Activated CD4-positive, CD25-positive, alpha-beta regulatory T cell treated with anti-CD3 and anti-CD28 coated beads, Interleukin-2, amount 50 U/mL, for 72 hours (primary cell): ENCODE measurements around the gene ALAS1.

Source experiments
- DNase-seq: peaks from one replicate; pipeline ENCODE4 v3.0.0; 2021

Gene ALAS1

DNA sequence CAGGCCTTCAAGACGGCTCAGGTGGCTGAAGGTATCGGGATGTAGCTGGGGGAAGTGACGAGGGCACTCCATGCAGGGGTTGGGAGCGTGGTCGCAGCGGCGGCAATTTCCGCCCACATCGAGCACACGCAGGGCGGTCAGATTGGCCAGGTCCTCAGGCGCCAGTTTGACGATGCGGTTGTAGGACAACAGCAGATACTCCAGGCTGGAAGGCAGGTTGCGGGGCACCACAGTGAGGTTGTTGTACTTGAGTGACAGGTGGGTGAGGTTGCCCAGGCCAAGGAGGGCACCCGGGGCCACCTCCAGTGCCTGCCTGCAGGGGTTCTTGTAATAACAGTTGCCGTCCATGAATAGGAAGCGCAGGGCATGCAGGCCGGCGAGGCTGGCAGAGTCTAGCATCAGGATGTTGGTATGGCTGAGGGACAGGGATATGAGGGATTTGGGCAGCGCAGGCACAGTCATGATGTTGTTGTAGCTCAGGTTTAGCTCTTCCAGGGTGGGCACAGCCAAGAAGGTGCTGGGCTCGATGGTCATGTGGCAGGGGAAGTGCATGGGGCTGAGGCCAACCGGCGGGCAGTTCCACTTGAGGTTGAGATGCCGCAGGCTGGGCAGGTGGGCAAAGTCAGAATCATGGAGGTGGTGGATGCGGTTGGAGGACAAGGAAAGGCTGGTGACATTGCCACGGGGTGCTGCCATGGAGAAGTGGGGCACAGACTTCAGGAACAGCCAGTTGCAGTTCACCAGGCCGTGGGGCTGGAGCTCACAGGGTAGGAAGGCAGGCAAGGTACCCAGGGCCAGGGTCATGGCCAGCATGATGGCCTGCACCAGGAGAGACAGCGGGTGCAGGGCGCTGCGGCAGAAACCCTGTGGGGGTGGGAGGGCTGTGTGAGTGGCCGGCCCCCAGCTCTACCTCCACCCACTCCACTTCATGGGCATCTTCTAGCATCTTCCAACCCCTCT lies 25.8 kb downstream of the ALAS1 start:
- DNase-seq = no peak

DNA sequence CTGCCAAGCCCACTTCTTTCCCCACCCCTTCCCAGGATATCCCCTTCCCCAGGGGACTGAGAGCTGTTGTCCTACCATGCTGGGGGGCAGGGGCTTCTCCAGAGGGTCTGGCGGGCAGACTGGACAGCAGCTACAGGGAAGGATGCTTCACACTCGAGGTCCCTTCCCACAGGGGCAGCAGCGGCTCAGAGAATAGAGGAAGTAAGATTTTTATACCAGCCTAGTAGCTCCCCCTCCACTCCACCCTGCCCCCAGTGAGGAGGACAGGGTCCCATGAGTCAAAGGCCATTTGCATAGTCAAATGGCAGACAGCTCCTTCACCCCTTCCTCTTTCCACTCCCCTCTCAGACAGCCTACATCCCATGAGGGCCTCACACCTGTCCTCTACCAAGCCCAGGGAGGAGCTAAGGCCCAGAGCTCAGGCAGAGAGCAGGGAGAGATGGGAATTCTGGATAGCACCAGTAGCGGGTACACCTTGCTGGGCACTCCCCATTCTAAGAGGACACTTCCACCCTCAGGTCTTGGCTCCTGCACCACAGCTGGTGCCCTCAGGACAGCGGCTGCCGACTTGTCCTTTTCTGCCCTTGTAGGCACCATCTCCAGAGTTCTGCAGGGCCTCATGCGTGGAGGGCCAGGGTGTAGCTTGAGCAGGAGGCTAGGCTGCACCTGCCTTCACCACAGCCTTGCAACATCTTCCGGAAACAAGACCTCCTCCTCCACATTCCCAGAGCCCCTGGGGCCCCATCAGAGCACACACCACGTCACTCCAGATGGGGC lies 27.7 kb downstream of the ALAS1 start, which contains the start of gene TLR9:
TSS of gene TLR9 (minus strand) at position 194 of the 777 bp plus-strand sequence. CDS start at position 78, 116 bp downstream.
- no peak for DNase-seq

DNA sequence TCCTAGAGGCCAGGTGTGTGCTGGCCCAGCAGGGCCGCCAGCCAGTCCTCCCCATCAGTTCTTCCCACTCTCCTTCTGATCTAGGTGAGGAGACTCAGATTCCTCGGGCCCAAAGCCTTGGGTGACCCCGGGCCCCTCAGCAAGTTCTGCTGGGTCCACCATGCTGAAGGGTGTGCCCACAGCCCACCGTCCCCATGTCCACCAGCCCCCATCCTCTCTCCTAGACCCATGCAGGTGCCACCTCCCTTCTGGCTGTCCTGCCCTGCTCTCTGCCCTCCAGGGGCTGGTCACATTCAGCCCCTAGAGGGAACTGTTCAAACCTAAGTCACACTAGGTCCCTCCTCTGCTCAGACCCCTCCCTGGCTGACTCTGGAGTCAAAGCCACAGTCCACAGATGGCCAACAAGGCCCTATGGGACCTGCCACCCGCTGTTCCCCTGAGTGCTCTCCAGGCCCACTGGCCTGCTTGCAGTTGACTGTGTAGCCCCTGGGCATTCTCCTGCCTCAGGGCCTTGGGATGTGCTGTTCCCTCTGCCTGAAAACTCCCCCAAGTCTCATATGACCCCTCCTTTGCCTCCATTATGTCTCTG lies 28.4 kb downstream of the ALAS1 start:
- DNase-seq = no peak

DNA sequence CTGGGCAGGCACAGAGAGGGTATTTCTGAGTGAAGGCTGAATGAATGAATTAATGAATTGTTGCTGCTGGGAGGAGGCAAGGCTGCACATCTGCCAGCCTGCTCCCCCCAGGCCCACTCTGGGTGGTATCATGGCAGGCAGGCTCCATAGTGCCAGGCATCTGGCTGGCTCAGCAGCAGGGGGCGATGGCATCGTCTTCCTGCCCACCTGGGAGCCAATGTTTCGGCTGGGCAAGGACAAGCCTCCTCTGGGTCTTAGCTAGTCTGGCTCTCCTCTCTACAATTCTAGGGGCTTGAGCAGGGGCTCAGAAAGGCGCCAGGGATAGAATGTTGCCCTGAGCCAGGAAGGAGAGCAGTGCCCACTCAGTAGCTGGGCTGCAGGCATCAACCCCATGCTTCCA lies 29.2 kb downstream of the ALAS1 start:
- no peak for DNase-seq

DNA sequence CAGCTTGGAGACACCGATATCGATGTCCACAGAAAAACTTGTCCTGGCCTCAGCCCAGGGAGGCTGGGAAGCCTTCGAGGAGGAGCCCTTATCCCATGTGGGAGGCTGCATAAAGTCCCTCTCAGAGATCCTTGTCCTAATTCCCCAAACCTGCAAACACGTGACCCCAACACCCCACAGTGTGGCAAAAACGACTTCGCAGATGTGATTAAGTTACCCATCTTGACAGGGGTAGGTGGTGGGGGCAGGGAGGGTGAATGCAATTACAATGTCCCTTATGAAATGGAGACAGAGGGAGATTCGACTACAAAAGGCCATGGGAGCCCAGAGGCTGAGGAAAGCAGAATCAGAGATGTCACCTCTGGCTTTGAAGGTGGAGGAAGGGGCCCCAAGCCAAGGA lies 29.8 kb downstream of the ALAS1 start:
- DNase-seq = no peak

DNA sequence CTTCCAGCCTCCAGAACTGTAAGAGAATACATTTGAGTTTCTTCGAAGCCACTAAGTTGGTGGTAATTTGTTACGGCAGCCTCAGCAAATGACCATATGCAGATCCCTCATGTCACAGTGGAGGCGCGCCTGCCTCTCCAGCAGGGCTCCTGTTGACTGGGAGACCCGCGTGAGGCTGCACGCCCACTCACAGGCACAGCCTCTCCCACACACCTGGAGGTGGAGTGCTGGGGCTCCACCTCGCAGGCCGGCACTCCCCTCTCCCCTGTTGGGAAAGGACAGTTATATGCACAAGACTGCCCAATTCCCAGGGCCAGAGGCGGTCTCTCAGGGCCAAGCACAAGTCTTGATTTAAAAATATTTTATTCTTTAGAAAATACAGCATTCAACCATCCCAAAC lies 30.3 kb downstream of the ALAS1 start:
- peak; percentile 23 for DNase-seq

DNA sequence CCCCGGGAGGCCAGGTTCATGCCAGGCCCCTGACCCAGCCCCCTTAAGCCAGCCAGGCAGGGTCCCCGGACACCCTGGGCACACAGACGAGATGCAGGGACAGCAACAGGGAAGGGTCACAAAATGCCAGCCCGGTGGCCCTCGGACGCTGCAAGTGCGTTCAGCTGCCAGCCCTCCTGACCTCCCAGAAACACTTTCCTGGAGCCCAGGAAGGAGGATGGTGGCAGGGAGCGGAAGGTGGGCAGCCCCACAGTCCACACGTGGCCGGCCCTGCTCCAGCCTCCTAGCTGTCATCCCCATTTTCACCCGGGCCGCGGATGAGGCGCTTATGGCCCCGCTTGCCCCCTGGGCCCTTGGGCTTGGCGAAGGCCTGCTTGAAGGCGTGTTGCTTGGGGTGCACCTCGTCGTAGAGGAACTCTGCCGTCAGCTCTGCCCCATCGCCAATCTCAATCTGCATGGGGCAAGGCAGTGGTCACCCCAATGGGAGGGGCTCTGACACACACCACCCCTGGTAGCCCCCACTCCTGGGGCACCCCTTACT lies 30.9 kb downstream of the ALAS1 start:
- peak; percentile 30 for DNase-seq

DNA sequence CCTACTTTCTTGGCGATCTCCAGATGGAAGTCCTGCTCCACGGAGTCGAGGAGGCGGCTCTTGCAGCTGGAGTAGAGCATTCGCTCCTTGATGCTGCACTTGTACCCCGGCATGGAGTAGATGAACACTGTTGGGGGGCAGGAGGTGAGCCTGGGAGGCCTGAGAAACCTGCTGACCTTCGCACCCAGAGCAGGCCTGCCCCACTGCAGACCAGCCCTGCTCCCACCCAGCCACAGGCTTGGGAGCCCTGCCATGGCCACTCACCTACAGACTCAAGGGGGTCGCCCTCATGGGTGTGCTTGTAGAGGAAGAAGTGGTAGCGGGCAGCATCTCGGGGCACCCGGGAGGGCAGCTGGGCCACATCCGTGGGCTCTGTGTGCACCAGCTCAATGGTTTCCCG lies 31.7 kb downstream of the ALAS1 start:
- DNase-seq = no peak

DNA sequence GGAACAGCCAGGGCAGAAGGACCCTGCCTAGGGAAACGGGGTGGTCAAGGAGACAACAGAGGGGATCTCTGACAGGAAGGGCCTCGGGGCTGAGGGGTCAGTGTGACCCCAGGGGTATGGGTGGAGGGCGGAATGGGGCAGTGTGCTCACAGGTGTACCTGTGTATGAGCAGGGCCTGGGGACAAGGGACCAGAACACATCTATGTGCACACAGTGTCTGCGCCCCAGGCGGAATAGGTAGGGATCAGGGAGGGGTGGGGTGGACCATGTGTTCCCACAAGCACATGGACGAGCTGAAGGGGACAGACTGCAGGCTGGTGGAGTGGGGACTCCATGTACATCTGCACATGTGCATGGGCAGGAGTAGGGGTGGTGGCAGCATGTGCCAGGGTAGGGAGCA lies 32.5 kb downstream of the ALAS1 start:
- DNase-seq = peak; percentile 29

DNA sequence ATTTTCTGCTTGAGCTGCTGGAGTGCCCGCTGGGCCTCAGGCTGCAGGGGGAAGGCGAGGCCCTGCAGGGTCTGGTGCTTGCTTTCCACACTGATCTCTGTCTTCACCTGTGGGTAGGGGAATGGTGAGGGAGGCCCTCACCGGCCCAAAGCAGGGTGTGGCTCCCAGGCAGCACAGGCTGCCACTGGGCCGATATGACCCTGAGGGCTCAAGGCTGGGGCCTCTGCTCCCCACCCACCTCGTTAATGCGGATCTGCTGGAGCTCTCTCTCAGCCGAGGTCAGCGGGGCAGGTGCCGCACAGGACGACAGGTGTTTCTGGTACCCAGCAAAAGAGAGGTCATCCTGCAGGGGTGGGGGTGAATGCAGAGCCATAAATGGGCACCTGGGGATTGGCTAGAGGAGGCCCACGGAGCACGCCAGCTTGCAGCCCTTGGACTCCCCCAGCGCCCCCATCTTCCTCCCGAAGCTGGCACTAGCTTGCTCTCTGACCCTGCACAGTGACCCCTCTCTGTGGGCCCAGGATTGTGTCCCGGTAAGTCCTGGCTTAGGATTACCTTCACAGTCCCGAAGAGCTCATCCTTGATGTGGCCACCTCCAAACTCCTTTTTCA lies 33.0 kb downstream of the ALAS1 start:
- no peak for DNase-seq

DNA sequence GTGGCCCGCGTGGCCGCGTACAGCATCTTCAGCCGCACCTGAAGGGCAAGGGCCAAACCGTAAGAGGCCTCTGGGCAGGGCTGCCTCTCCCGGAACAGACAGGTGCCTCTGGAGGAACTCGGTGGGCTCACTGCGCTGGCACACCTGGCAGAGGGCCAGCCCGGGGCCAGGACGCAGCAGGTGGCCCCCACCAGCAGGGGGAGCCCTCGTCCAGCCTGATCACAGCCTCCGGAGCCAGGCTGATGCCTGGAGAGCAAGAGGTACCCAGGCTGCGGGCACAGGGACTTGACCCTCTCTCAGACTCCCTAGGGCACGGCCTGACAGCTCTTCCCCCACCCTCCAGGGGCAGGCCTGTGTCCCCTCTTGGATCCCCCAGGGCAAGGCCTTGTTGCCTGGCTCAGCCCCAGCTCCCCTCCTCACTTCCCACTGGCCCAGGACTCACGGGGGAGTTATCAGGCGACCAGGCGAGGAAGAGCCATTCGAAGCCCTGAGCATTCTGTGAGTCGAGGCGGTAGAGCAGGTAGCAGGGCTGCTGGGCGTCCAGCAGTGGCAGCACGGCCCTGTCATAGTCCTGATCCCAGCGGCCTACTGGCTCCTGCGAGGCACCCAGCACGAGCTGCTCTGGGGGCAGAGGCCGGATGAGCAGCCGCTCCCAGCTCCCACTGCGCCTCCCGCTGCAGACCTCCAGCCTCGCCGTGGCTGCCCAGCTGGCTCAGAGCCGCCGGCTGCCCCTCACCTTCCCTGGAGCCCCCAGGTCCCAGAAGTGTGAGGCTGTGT lies 33.7 kb downstream of the ALAS1 start:
- DNase-seq = peak; percentile 89

DNA sequence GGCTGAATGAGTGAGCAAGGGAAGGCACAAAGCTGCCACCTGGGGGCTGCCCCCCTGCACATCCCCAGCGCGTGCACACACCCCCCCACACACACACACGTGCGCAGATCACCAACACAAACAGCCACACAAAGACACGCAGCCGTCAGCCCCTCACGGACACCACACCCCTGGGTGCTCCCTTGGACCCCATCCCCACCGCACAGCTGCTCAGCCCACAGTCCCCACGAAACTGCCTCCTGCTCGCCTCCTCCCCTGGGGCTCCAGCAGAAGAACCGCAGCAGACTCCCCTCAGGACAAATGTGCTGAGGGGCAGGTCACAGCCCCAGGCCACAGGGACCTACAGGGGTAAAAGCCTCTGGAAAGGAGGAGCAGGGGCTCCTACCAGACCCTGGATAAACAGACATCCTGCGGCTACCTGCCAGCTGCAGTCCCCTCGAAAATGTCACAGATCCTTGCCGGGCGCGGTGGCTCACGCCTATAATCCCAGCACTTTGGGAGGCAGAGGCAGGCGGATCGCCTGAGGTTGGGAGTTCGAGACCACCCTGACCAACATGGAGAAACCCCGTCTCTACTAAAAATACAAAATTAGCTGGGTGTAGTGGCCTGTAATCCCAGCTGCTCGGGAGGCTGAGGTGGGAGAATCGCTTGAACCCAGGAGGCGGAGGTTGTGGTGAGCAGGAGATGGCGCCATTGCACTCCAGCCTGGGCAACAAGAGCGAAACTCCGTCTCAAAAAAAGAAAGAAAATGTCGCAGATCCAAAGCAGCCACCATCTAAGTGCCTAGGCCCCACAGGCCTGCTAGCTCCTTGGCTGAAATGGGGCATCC lies 34.5 kb downstream of the ALAS1 start:
- no peak for DNase-seq

DNA sequence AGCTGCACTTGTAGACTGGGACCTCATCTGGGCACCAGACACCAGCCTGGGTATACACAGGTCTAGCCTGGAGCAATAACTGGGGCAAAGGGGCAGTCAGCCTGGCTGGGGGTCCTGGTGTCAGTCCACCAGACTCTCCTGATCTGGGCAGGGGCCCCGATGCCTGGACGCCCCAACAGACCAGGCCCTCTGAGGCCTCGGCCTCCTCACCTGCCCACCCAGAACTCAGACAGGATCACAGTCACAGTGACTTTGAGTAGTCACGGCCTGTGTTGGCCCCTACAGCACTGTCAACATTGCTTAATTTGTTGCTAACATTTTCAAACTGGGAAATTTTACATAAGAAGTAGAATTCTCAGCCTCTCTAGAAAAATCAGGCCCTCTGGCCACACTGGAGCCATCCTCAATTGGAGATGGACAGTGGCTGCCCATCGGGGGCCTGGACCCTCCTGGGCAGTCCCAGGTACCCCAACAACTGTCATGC lies 35.2 kb downstream of the ALAS1 start:
- DNase-seq = no peak

DNA sequence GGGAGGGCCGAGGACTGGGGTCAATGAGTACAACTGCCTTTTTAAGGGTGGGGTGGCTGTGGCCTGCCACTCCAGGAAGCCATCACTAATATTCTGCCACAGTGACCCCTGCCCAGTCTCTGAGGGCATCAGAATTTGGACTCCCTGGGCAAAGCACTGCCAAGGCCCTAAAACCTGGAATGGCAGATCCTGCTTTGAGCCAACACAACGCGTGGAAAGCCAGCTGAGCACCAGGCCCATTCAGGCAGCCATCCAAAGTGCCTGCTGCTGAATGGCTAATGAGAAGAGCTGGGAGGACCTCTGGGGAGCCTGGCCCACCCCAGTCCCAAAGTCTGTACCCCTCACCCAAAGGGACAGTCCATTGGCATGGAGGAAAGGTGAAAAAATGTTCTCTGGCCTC lies 36.0 kb downstream of the ALAS1 start:
- DNase-seq = no peak

DNA sequence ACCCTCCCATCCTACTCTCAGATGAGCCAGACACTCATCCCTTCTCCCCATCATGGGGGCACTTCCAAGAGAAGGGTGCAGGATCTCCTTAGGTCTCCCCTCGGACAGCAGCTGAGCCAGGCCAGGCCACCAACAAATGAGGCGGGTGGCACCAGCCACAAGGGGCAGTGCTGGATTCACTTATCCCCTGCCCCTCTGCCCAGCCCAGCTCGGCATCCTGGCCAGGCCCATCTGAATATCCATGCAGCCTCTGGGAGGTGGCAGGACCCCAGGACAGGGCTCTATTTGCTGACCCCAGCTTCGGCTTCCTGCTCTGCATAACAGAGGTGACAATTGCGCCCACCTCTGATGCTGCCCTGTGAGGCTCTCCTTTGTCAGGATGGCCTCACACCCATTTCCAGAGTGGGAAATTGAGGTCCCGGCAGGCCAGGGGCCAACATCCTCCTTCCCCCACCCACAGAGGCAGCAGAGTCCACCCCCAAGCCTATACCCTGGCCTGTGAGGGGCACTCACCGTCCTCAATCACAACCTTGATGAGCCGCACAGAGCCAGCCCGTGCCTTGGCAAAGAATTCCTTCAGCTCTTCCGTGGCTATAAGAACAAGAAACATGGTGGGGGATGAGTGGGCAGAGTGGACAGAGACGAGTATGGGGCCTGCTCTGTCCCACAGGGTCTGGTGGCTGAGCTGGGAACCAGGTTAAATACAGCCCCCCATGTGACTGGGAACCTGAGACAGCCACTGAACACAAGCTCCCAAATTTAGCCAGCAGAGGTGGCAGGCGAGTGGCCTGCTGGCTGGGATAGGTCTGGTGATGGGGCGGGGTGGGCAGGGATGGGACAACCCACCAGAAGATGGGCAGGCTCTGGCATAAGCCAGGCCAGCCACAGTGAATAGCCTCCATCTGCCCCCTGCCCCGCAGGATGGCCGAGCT lies 36.8 kb downstream of the ALAS1 start:
- DNase-seq = no peak

DNA sequence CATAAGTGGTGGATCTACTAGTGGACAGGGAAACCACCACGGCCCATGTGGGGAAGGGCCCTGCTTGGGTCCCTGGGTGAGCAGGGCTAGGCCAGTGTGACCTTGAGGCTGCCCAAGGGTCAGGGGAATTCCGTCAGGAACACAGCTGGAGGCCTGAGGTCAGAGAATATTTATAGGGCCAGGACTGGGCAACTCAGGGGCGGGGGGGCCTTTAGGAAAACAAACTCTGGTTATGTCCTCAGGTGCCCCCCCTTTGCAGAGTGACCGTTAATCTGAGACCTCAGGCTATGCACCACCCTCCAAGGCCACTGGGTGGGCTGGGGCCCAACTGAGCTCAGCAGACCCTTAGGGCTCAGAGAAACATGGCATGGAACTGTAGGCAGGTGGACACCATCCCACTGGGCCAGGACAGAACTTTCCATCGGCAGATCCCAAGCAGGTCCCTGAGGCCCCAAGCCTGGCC lies 38.5 kb downstream of the ALAS1 start:
- no peak for DNase-seq

DNA sequence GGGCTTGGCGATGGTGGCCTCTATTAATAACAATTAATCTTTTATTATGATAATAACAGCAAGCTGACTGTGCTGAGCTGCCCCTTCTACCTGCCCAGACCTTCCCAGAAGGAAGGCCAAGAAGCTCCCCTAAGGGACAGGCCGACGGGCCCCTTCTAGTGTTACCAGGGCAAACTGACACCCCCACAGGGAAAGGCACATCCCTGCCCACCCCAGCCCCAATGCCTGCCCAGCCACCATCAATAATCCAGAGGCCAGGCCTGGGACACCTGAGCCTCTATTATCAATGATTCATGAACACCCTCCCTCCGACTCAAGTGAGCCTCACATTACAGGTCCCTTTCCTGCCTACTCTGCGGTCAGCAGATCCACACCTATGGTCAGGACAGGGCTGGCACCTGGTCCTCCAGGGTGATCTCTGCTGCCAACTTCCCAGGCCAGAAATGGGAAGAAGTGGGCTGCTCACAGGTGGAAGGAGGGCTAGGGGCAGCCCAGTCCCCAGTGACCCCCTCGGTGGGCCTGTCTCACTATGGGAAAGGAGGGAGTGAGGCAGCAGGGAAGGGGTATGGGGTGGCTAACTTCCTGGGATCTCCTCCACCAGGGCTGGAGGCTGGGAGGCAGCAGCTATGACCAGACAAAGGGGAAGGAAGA lies 39.2 kb downstream of the ALAS1 start:
- no peak for DNase-seq

DNA sequence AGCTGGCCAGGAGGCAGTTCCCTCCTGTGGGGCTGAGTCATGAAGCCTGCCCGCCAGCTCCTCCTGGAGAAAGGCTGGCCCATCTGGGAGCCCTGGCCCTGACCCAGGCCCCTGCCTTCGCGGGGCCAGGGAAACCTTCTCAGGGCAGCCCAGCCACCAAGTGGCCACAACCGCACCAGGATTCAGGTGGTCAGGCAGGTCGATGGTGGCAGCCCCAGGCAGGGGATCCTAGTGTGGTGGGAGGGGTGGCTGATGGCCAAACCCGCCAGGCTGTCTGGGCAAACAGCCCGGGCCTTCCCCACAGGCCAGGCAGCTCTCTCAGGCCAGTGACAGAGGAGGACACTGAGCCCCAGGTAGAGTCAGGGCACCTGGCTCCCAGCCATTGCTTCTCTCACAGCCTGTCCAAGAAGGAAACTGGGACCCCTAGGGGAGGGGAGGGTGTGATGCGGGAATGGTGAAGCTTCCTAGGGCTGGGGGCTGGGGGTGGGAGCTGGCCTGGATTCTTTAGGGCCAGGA lies 39.8 kb downstream of the ALAS1 start:
- no peak for DNase-seq
